Activated CD4-positive, alpha-beta T cell treated with anti-CD3 and anti-CD28 coated beads, Interleukin-2, amount 10 ng/mL, durations not matched to agents 7 days and 5 days (primary cell): Measurements from ENCODE around the gene DLGAP1. TPM values are rescaled to one million over a fixed set of nuclear protein-coding genes. Genes with fewer than 3 reads are reported as not detected.
A peak's percentile ranks its signal among the peaks of the same experiment; 100 is the strongest.
"Not testable (repeated sequence)": the region's sequence is repeated elsewhere in the genome, so short reads cannot be mapped to it uniquely, and the experiment has no call there.

Experiments used
- CTCF ChIA-PET: fragments of 350-600 bp; sonication (Branson Sonifier 250); formaldehyde crosslinking; loops from one replicate; lab custom pipeline; 2021; ENCODE audit warnings: antibody characterized with exemption; lab: Charles Lee
- POLR2A ChIA-PET: fragments of 350-600 bp; sonication (Branson Sonifier 250); formaldehyde crosslinking; loops from one replicate; lab custom pipeline; 2021; ENCODE audit warnings: antibody characterized with exemption; lab: Charles Lee
- DNase-seq: peaks from one replicate; pipeline ENCODE4 v3.0.0-alpha.2; 2020
- H3K27ac Mint-ChIP-seq: one replicate; pipeline ENCODE4 v1.8.0; 2021; ENCODE audit warnings: mild to moderate bottlenecking, moderate library complexity, mixed read lengths
- H3K27me3 Mint-ChIP-seq: one replicate; pipeline ENCODE4 v1.8.0; 2021; ENCODE audit warnings: mixed read lengths
- H3K36me3 Mint-ChIP-seq: one replicate; pipeline ENCODE4 v1.8.0; 2021; ENCODE audit warnings: low read depth, mixed read lengths
- H3K4me1 Mint-ChIP-seq: one replicate; pipeline ENCODE4 v1.8.0; 2021; ENCODE audit warnings: mixed read lengths
- H3K4me3 Mint-ChIP-seq: one replicate; pipeline ENCODE4 v1.8.0; 2021; ENCODE audit warnings: mild to moderate bottlenecking, moderate library complexity, mixed read lengths
- H3K9me3 Mint-ChIP-seq: one replicate; pipeline ENCODE4 v1.8.0; 2021; ENCODE audit warnings: mixed read lengths
- total RNA-seq, 2 experiments: library from RNA; stranded (reverse); gene quantifications; one replicate each; pipeline ENCODE4 v1.2.3, GENCODE V29; 2021

DLGAP1 gene
- under 1 TPM in 1 of 2 experiments, not detected in 1; 0.10 TPM for total RNA-seq

- CTCF ChIA-PET = no interaction called here
- peak within 1 kb of the TSS; percentile 36 for H3K27ac Mint-ChIP-seq
- DNase-seq = no peak
- peaks cover 4% of the 10 kb centered on the region for H3K4me1 Mint-ChIP-seq
- H3K9me3 Mint-ChIP-seq = peaks cover 2% of the 10 kb centered on the region
- H3K4me3 Mint-ChIP-seq = no peak within 1 kb of the TSS
- POLR2A ChIA-PET = no interaction called here
- peaks cover 28% of the 10 kb centered on the region for H3K27me3 Mint-ChIP-seq
- no peaks in the 10 kb centered on the region for H3K36me3 Mint-ChIP-seq
Measured at GRCh38 chr18:4455113-4455811, at the start of gene DLGAP1. Gene DLGAP1 (minus strand): TSS chr18:4455307.

- CTCF ChIA-PET, DNase-seq, POLR2A ChIA-PET, H3K36me3 Mint-ChIP-seq, H3K27ac Mint-ChIP-seq, H3K4me3 Mint-ChIP-seq, H3K27me3 Mint-ChIP-seq, H3K4me1 Mint-ChIP-seq, H3K9me3 Mint-ChIP-seq: not testable (repeated sequence)
Measured at GRCh38 chr18:4494703-4495284, 39.7 kb upstream of the DLGAP1 start.

DNA sequence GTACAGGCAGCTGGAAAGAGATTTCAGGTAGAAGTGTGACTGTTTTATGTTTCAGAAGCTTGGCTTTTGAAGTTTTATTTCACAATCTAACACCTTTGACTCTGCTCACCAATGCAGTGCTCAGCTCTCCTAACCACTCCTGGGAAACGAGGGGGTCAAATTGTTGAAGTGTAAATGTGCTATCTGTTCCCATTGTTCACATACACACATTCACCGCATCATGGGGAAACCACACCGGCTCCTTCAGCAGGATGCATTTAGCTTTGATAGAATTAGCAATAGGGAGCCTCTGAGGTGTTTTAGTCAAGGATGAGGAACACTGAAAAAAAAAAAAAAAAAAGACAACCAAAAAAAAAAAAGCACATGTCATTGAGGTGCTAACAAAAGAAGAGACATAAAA lies 13.4 kb upstream of the DLGAP1 start:
- ChIA-PET POLR2A (no interaction called here), CTCF (no interaction called here)
- no peak overlapping the region for H3K27ac Mint-ChIP-seq
- no peaks in the 10 kb centered on the region for H3K27me3 Mint-ChIP-seq
- no peaks in the 10 kb centered on the region for H3K36me3 Mint-ChIP-seq
- no peak for DNase-seq
- no peak overlapping the region for H3K4me3 Mint-ChIP-seq
- H3K9me3 Mint-ChIP-seq = no peaks in the 10 kb centered on the region
- no peaks in the 10 kb centered on the region for H3K4me1 Mint-ChIP-seq

DNA sequence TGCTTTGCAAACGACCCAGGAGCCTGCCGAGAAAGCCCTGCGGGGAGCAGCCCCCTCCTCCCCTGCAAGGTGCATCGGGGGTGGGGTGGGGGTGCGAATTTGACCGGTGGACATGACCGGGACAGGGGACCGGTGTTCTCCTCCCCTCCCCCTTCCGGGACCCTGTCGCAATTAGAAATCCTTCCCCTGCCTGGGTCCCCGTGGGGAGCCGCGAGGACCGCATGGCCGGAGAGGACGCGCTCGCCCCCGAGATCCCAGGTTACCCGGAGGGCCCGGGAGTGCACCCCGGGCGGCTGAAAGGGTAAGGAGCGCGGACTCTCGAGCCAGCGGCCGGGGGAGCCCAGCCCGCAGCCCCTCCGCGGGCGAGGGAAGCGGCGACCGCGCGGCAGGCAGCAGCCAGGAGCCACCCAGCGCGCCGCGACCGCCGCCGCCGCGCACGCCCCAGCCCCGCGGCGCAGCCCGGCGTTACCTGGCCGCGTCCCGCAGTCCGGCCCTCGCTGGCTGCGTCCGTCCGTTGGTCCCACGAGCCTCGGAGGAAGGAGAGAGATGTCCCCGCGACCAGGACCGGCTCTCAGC lies 482 bp downstream of the DLGAP1 start:
- peaks cover 28% of the 10 kb centered on the region for H3K27me3 Mint-ChIP-seq
- no peak for DNase-seq
- H3K4me3 Mint-ChIP-seq = no peak overlapping the region
- CTCF ChIA-PET = no interaction called here
- H3K9me3 Mint-ChIP-seq = peaks cover 2% of the 10 kb centered on the region
- no peak overlapping the region for H3K27ac Mint-ChIP-seq
- POLR2A ChIA-PET = no interaction called here
- peaks cover 4% of the 10 kb centered on the region for H3K4me1 Mint-ChIP-seq
- no peaks in the 10 kb centered on the region for H3K36me3 Mint-ChIP-seq

DNA sequence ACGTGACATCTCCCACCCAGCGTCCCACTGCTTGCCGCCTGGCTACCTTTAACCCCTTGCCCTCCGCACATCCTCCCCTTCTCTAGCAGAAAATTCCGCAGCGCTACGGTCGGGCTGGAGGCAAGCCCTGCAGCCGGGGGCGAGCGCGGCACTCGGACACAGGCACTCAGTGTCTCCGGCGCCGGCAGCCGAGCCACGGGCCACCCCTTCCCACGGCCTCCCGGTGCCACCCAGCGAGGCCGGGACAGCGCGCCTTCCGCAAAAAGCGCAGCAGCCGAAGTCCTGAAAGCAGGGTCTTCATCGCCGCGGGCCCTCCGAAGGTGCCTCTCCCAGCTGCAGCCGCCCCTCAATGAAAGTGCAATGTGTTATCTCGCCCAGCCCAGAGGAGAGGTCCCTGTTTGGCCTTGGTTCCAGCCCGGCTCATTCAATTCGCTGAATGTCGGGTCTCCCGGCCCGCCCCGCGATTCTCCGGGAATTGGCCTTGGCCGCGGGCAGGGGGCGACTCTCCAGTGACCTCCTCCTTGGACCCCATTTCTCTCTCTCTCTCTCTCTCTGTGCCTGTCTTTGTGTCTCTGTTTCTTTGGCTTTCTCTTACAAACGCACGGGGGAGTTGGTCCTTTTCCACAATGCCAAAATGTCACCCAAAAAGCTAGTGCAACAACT lies 1.1 kb downstream of the DLGAP1 start:
- H3K27me3 Mint-ChIP-seq = peaks cover 28% of the 10 kb centered on the region
- no peak overlapping the region for H3K4me3 Mint-ChIP-seq
- CTCF ChIA-PET = no interaction called here
- no peak for DNase-seq
- POLR2A ChIA-PET = no interaction called here
- H3K4me1 Mint-ChIP-seq = peaks cover 4% of the 10 kb centered on the region
- peak overlapping the region; percentile 22 for H3K27ac Mint-ChIP-seq
- peaks cover 2% of the 10 kb centered on the region for H3K9me3 Mint-ChIP-seq
- H3K36me3 Mint-ChIP-seq = no peaks in the 10 kb centered on the region

GRCh38 chr18:4453567-4453873 lies 1.6 kb downstream of the DLGAP1 start:
- peaks cover 28% of the 10 kb centered on the region for H3K27me3 Mint-ChIP-seq
- no peak overlapping the region for H3K4me3 Mint-ChIP-seq
- H3K9me3 Mint-ChIP-seq = peaks cover 2% of the 10 kb centered on the region

DNA sequence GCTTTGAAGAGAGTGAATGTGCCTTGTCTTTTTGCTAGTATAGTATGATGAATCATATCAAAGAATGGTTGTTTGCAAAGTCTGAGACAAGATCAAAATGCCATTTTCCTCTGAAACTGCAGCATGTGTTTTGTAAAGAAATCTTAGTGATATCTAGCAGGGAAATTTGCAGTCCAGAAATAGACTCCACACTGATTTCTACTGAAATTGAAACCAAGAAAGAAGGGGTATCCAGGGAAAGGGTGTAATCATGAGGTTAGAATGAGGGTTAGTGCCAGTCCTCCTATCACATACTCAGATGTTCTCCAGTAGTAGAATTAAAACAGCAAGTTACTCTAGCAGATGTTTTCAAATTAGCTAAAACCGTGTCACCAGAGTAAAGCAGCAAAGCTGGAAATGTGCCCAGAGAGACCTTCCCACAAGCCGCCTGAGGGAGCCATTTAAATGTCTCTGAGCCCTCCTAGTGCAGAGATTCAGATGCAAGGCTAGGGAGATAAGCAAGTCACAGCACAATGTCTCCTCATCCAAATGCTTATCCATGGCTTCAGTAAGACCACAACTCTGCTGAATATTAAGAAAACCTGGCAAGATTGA lies 4.9 kb downstream of the DLGAP1 start:
- DNase-seq = no peak
- Mint-ChIP-seq H3K36me3 (no peaks in the 10 kb centered on the region), H3K27ac (no peak overlapping the region), H3K9me3 (no peaks in the 10 kb centered on the region), H3K27me3 (peaks cover 18% of the 10 kb centered on the region), H3K4me1 (peaks cover 1% of the 10 kb centered on the region), H3K4me3 (no peak overlapping the region)
- ChIA-PET CTCF (no interaction called here), POLR2A (no interaction called here)

More at GRCh38 chr18:4453567-4453873, 1.6 kb downstream of the DLGAP1 start:
- CTCF ChIA-PET = no interaction called here
- POLR2A ChIA-PET = no interaction called here
- Mint-ChIP-seq H3K36me3 (no peaks in the 10 kb centered on the region), H3K27ac (peak overlapping the region; percentile 22), H3K4me1 (peaks cover 4% of the 10 kb centered on the region)
- DNase-seq = no peak

DNA sequence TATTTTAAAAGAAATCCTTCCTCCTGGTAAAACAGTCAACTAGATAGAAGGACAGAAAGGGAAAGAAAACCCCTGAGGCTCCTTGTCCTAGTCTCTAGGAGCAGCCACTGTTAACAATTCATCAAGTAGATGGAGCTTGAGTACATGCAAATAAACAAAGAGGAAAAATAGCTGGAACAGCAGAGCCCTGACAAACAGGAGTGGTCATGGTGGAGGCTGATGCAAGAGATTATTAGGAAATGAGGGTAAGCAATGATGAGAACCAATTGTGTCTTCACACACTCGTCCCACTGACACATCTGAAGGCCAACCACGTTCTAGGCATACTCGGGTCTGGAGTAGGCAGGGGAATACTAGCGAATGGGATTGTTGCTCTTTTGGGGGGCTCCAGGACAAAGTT lies 9.2 kb downstream of the DLGAP1 start:
- POLR2A ChIA-PET = no interaction called here
- CTCF ChIA-PET = no interaction called here
- H3K27me3 Mint-ChIP-seq = no peaks in the 10 kb centered on the region
- H3K4me1 Mint-ChIP-seq = no peaks in the 10 kb centered on the region
- no peaks in the 10 kb centered on the region for H3K36me3 Mint-ChIP-seq
- H3K4me3 Mint-ChIP-seq = no peak overlapping the region
- H3K9me3 Mint-ChIP-seq = no peaks in the 10 kb centered on the region
- DNase-seq = no peak
- H3K27ac Mint-ChIP-seq = no peak overlapping the region

DNA sequence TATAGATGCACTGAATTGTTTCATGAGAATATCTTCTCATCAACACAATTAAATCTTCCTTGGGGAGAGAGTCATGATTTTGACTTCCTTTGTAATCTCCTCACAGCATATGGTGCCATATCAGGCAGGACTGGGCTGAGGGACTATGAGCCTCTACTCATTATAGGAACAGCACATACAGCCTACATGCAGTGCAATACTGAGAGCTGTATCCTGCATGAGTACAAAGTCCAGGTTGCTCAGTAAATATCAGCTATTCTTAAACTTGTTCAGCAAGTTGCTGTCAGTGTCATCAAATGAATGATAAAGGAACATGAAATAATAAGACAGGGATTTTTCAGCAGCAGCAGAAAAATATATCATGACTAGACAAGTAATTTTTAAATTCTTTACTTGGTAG lies 10.8 kb downstream of the DLGAP1 start:
- Mint-ChIP-seq H3K4me3 (no peak overlapping the region), H3K27ac (no peak overlapping the region), H3K4me1 (no peaks in the 10 kb centered on the region), H3K27me3 (no peaks in the 10 kb centered on the region), H3K36me3 (no peaks in the 10 kb centered on the region), H3K9me3 (no peaks in the 10 kb centered on the region)
- POLR2A ChIA-PET = no interaction called here
- CTCF ChIA-PET = no interaction called here
- no peak for DNase-seq

DNA sequence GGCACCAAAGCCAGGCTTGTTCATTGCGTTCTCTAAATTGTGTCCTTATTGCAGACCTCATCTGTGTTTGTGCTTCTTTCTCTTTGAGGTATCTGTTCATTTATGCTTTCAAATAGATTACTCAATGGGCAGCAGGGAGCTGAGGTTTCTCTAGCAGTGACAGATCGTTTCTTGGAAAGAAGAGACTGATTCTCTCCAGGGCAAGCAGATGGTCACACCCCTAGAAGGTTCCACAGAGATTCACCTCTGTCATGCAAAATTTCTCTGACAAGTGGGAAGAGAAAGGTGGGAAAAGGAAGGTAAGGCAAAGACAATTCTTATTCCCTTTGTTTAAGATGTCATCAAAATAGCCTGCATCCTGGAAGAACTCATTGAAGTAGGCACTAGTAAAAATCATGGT lies 14.0 kb downstream of the DLGAP1 start:
- CTCF ChIA-PET = no interaction called here

GRCh38 chr18:4438938-4439337 lies 16.2 kb downstream of the DLGAP1 start:
- CTCF ChIA-PET = no interaction called here
- DNase-seq = no peak
- POLR2A ChIA-PET = no interaction called here
- Mint-ChIP-seq H3K27me3 (no peaks in the 10 kb centered on the region), H3K27ac (no peak overlapping the region), H3K4me1 (no peaks in the 10 kb centered on the region), H3K36me3 (no peaks in the 10 kb centered on the region), H3K4me3 (no peak overlapping the region), H3K9me3 (no peaks in the 10 kb centered on the region)

More for the DNA sequence above, 14.0 kb downstream of the DLGAP1 start:
- no peaks in the 10 kb centered on the region for H3K36me3 Mint-ChIP-seq
- POLR2A ChIA-PET = no interaction called here
- no peaks in the 10 kb centered on the region for H3K4me1 Mint-ChIP-seq
- H3K27ac Mint-ChIP-seq = no peak overlapping the region
- no peaks in the 10 kb centered on the region for H3K27me3 Mint-ChIP-seq
- no peaks in the 10 kb centered on the region for H3K9me3 Mint-ChIP-seq
- DNase-seq = no peak
- H3K4me3 Mint-ChIP-seq = no peak overlapping the region

DNA sequence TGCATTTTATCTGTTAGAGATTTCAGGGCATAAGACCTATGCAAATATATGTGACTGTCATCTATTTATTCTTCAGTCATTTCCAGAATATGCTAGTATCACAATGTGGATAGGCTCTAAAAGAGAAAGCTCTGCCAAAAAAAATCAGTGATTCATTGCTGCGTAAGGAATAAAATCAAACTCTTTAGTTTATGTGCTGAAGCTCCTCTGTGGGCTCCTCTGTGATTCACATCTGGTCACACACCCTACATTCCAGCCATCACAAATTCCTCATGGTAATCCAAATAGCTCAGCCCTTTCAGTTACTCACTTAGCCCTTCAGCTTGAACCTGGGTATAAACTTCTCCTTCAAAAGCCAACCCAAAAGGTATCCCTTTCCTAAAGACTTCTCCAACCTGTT lies 21.4 kb downstream of the DLGAP1 start:
- ChIA-PET CTCF (no interaction called here), POLR2A (no interaction called here)
- DNase-seq = no peak
- H3K9me3 Mint-ChIP-seq = no peaks in the 10 kb centered on the region
- H3K4me3 Mint-ChIP-seq = no peak overlapping the region
- no peaks in the 10 kb centered on the region for H3K27me3 Mint-ChIP-seq
- no peak overlapping the region for H3K27ac Mint-ChIP-seq
- H3K36me3 Mint-ChIP-seq = no peaks in the 10 kb centered on the region
- no peaks in the 10 kb centered on the region for H3K4me1 Mint-ChIP-seq

DNA sequence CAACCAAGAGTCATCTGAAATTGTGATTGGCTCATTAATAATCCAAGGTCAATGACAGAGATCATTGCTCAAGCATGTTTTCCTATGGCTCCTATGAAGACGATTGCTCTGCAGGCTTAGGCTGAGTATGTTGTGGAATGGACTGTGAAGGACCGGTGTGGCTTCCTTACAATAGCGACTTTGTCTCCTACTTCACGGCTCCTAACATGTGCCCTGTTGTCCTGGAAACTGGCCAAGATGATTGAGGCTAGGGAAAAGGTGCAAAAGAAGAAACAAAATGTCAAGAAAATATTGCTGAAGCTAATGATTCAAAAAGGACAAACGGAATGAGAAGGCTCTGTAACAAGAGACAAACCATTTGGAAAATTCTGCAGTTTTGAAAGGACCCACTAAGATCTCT lies 24.3 kb downstream of the DLGAP1 start:
- ChIA-PET CTCF (no interaction called here), POLR2A (no interaction called here)
- Mint-ChIP-seq H3K4me3 (no peak overlapping the region), H3K4me1 (no peaks in the 10 kb centered on the region), H3K27me3 (no peaks in the 10 kb centered on the region), H3K36me3 (no peaks in the 10 kb centered on the region), H3K9me3 (no peaks in the 10 kb centered on the region), H3K27ac (no peak overlapping the region)
- no peak for DNase-seq
